ENCODE data around the gene GEMIN5. TPM values are rescaled to one million over a fixed set of nuclear protein-coding genes. Genes with fewer than 3 reads are reported as not detected.

The GEMIN5 gene
- 21.6 to 25.0 TPM (median 22.4 TPM) in 5 replicates for total RNA-seq (2022; extraction: Qiagen RNA extraction; ENCODE audit: low read depth)

DNA sequence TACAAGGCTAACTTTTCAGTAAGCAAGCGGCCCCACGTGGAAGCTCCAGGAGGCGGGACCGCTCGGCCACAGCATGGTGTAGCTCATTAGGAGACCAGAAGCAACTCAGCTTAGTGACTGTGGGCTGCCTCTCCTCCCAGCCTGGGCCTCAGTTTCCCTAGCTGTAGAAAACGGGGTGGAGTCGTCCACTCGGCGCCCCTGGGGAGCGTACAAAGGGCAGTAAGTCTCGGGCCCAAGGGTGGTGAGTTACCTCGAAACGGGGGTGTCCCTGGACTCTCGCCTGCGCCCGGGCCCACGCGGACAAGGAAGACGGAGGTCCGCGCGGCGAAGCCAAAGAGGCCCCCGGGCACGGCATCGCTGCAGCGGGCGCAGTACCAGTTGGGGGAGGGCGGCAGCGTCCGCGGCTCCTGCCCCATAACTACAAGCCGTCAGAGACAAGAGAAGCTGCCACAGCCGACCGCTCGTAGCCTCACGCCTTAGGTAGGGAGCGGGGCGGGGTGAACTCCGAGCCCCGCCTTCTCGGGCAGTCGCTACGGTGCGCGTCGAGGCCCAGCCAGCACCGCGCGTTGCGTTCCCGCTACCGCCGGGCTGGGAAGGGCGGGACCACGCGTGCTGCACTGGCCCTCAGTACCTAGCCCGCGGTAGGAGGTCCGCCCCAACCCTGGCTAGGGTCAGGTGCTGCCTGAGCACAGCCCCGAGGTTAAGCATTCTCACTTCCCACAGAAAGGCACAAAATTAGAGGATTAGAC is at the start of gene GEMIN5:
GEMIN5 (minus strand) TSS at position 494 of the 749 bp plus-strand sequence; CDS start at position 416, 78 bp downstream.

DNA sequence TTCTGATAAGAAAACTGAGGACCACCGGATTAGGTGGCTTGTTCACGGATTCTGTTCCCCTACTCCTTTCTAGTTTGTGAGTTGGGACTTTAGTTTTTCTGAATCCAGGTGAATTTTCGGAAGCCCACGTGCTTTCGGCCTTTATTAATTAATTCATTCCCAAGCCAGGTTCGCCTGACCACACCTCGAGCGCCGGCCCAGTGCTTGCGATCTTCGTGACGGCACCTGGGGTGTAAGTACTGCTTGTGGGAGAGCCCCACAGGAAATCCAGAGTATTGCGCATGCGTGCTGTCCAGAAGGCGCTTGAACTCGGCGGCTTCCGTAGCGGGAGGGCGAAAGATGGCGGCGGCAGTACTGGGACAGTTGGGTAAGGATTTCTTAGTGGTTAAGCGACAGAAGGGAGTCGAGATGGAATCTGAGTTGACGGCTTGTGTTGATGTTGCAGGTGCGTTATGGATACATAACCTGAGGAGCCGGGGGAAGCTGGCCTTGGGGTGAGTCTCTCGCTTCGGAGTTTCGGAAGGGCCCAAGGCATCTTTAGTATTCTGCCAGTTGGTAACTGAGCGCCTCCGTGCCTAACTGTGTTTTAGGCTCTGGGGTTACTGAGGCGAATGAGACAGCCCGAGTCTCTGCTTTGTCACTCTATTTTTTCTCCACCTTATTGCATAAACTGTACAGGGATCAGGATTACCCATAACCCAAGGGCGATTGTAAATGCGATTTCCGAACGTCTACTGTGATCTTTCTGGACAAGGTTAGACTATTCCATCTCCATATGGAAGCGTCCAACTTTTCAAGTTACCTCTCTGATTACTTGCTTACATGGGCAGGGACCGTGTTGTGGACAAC is 3.0 kb upstream of the GEMIN5 start, which contains the start of gene MRPL22:
MRPL22 (plus strand) TSS at position 302 of the 849 bp plus-strand sequence; CDS start at position 340, 38 bp downstream.

DNA sequence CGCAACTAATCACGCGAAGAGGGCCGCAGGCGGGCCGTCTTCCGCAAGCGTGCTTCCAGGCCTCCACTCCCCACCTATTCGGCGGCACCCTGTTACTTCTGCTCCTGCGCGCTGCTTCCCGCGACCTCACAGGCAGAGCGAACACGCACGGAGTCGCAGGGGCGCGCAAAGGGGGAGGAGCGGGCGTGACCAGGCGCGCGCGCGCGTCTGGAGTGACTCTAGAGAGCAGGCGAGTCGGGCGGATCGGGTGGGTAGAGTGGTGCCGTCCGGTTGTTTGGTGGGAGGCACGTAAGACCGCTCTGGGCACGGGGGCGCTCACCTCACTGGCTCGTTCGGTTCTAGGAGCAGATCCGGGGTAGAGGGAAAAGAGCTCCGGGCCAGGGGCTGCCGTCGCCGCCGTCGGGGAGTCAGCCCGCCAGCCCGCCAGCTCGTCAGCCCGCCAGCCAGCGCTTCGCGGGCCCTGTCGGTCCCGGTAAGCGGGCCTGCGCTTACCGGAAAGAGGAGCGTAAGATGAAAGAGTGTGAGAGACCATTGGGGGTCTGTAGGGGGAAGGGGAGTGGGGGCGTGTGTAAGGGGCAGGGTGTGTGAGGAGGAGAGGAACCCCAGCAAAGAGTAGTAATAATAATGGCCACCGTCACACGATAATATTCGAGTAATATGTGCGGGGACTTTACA is 79.6 kb downstream of the GEMIN5 start, which contains the start of gene CNOT8:
CNOT8 (plus strand) TSS at position 331 of the 675 bp plus-strand sequence. CDS start 4,652 bp downstream, outside the sequence.

GRCh38 chr5:154850255-154851062 is 87.6 kb downstream of the GEMIN5 start, which contains the start of gene FAXDC2:
TSS of gene FAXDC2 (minus strand) at chr5:154850603. CDS start at chr5:154838178, 12,425 bp downstream.

Other genes starting within 250 kb of the GEMIN5 start
- 120 to 169 TPM (median 125 TPM) in 5 replicates for gene LARP1, start 182.8 kb downstream of the GEMIN5 start, total RNA-seq (2022; extraction: Qiagen RNA extraction; ENCODE audit: low read depth)
- gene FAXDC2, start 87.6 kb downstream of the GEMIN5 start, total RNA-seq (2022; extraction: Qiagen RNA extraction; ENCODE audit: low read depth), result 0.05 to 0.27 TPM (median 0.09 TPM) in 4 of 5 replicates, not detected in the other
- 25.7 to 38.4 TPM (median 36.5 TPM) in 5 replicates for gene CNOT8, start 79.6 kb downstream of the GEMIN5 start, total RNA-seq (2022; extraction: Qiagen RNA extraction; ENCODE audit: low read depth)
- 55.1 to 65.6 TPM (median 60.7 TPM) in 5 replicates for gene MRPL22, start 2.9 kb upstream of the GEMIN5 start, total RNA-seq (2022; extraction: Qiagen RNA extraction; ENCODE audit: low read depth)
- gene KIF4B, start 75.5 kb upstream of the GEMIN5 start, total RNA-seq (2022; extraction: Qiagen RNA extraction; ENCODE audit: low read depth), result not detected in 5 replicates